ENCODE data around the gene TMEM150B.

- TF ChIP-seq CTCF (IDR thresholded peaks at IDR 0.05; ENCODE audit: poor library complexity, severe bottlenecking) = no peak
- TF ChIP-seq TAF1 (IDR thresholded peaks at IDR 0.05; ENCODE audit: low read depth) = no peak
- no peak for TF ChIP-seq POLR2AphosphoS5 (IDR thresholded peaks at IDR 0.05)
Observed at GRCh38 chr19:55324662-55325061, 479 bp downstream of the TMEM150B start.

All from neural cell (in vitro differentiated cells).